ENCODE data around the gene SSH3.

- TF ChIP-seq CTCF (conservative IDR thresholded peaks at IDR 0.05; ENCODE audit: low read length) = 0 out of 2 replicates have a peak, but pooled peaks have one; percentile 40
- no peak for TF ChIP-seq EZH2phosphoT487 (IDR thresholded peaks at IDR 0.05; ENCODE audit: borderline replicate concordance, low read depth, low read length)
Observed at GRCh38 chr11:67275606-67276409, 27.5 kb upstream of the SSH3 start.

All from OCI-LY7 (cell line).